ENCODE measurements around the gene YPEL3.
A peak's percentile ranks its signal among the peaks of the same experiment; 100 is the strongest.

YPEL3 gene

GRCh38 chr16:30095166-30096078 is 591 bp downstream of the YPEL3 start:
- no peak for TF ChIP-seq CTCF (IDR thresholded peaks at IDR 0.05; ENCODE audit: insufficient read depth, missing control alignments)
- no peak for FAIRE-seq
- DNase-seq (ENCODE audit: insufficient read length, low spot score), result no peak

- FAIRE-seq (no peak), DNase-seq (ENCODE audit: insufficient read length, low spot score) (no peak)
- TF ChIP-seq CTCF (IDR thresholded peaks at IDR 0.05; ENCODE audit: insufficient read depth, missing control alignments), result no peak
Measured at GRCh38 chr16:30094541-30095165, 1.4 kb downstream of the YPEL3 start.

- DNase-seq (ENCODE audit: insufficient read length, low spot score), result peak; percentile 90
- TF ChIP-seq CTCF (IDR thresholded peaks at IDR 0.05; ENCODE audit: insufficient read depth, missing control alignments), result peak; percentile 66
- FAIRE-seq, result no peak
Measured at GRCh38 chr16:30092373-30093010, 3.5 kb downstream of the YPEL3 start.

GRCh38 chr16:30091474-30092372 is 4.3 kb downstream of the YPEL3 start, which contains the start of gene TBX6:
TBX6 (minus strand) TSS chr16:30091924; CDS start chr16:30091193, 731 bp downstream.
- no peak for FAIRE-seq
- TF ChIP-seq CTCF (IDR thresholded peaks at IDR 0.05; ENCODE audit: insufficient read depth, missing control alignments), result peak; percentile 66
- peak; percentile 89 for DNase-seq (ENCODE audit: insufficient read length, low spot score)

- no peak for TF ChIP-seq CTCF (IDR thresholded peaks at IDR 0.05; ENCODE audit: insufficient read depth, missing control alignments)
- DNase-seq (ENCODE audit: insufficient read length, low spot score), result no peak
- no peak for FAIRE-seq
Measured at GRCh38 chr16:30090610-30091331, 5.2 kb downstream of the YPEL3 start.
